ENCODE measurements around the gene GCNT4. TPM values are rescaled to one million over a fixed set of nuclear protein-coding genes. Genes with fewer than 3 reads are reported as not detected.

The GCNT4 gene
- polyA plus RNA-seq, 3 donors, result 0.01 TPM; not detected in 2

GRCh38 chr5:75020016-75020656 is 32.2 kb downstream of the GCNT4 start:
- peaks cover 0 to 1% (median 0%) of the 10 kb centered on the region in 7 donors for H3K9me3 Mint-ChIP-seq
- Histone ChIP-seq H3K4me1 (ENCODE audit: control insufficient read depth in 1 of 2, insufficient read depth in 2 of 2, low read length in 2 of 2) (no peaks in the 10 kb centered on the region), H3K9ac (ENCODE audit: insufficient read depth, low read length, poor library complexity, severe bottlenecking) (no peak overlapping the region), H3K27ac (ENCODE audit: low read depth in 1 of 2, low read length in 2 of 2) (no peak overlapping the region), H2AFZ (ENCODE audit: insufficient read depth, low read depth, low read length, poor library complexity, severe bottlenecking) (no peak overlapping the region), H4K20me1 (ENCODE audit: insufficient read depth, low read length) (no peaks in the 10 kb centered on the region), H3K9me3 (replicated peaks in 1 of 2; ENCODE audit: control insufficient read depth in 1 of 2, insufficient read depth in 1 of 2, low read length in 2 of 2) (no peaks in the 10 kb centered on the region), H3K79me2 (ENCODE audit: insufficient read depth, low read length) (no peaks in the 10 kb centered on the region), H3K36me3 (replicated peaks in 1 of 2; ENCODE audit: control insufficient read depth in 1 of 2, insufficient read depth in 2 of 2, low read length in 2 of 2) (no peaks in the 10 kb centered on the region), H3K4me3 (replicated peaks in 1 of 3; ENCODE audit: low read depth in 2 of 3, low read length in 3 of 3) (no peak overlapping the region), H3K27me3 (ENCODE audit: control insufficient read depth in 2 of 2, insufficient read depth in 2 of 2, low read length in 2 of 2) (no peaks in the 10 kb centered on the region), H3K4me2 (replicated peaks; ENCODE audit: extremely low read depth, low read length, poor library complexity, severe bottlenecking) (no peak overlapping the region)
- no peak overlapping the region for H3K27ac Mint-ChIP-seq
- WGBS (ENCODE audit: insufficient coverage), result 98% methylated on average over 8 of the region's 10 CpGs
- peaks cover 0 to 6% (median 0%) of the 10 kb centered on the region in 3 donors for H3K27me3 Mint-ChIP-seq (ENCODE audit: low read depth in 3 of 3)
- DNase-seq, result no peak
- no peak for TF ChIP-seq CTCF (IDR thresholded peaks at IDR 0.05)
- H3K4me3 Mint-ChIP-seq, result no peak overlapping the region
- no peaks in the 10 kb centered on the region for H3K36me3 Mint-ChIP-seq
- H3K4me1 Mint-ChIP-seq, result peaks cover 8% of the 10 kb centered on the region
- intact Hi-C loops (cut with micrococcal nuclease), result no loop called here

- H3K4me3 Mint-ChIP-seq, result no peak overlapping the region
- 95% methylated on average over 3 of the region's 7 CpGs for WGBS (ENCODE audit: insufficient coverage)
- no peak overlapping the region for H2AFZ ChIP-seq (ENCODE audit: insufficient read depth, low read depth, low read length, poor library complexity, severe bottlenecking)
- H3K4me3 ChIP-seq (replicated peaks in 1 of 3; ENCODE audit: low read depth in 2 of 3, low read length in 3 of 3), result no peak overlapping the region
- H3K9ac ChIP-seq (ENCODE audit: insufficient read depth, low read length, poor library complexity, severe bottlenecking), result no peak overlapping the region
- no peak for DNase-seq
- H3K27ac ChIP-seq (ENCODE audit: low read depth in 1 of 2, low read length in 2 of 2), result no peak overlapping the region
- no peak overlapping the region for H3K4me2 ChIP-seq (replicated peaks; ENCODE audit: extremely low read depth, low read length, poor library complexity, severe bottlenecking)
- H3K9me3 ChIP-seq (replicated peaks in 1 of 2; ENCODE audit: control insufficient read depth in 1 of 2, insufficient read depth in 1 of 2, low read length in 2 of 2), result no peaks in the 10 kb centered on the region
- no peaks in the 10 kb centered on the region for H3K27me3 ChIP-seq (ENCODE audit: control insufficient read depth in 2 of 2, insufficient read depth in 2 of 2, low read length in 2 of 2)
- peaks cover 8% of the 10 kb centered on the region for H3K4me1 Mint-ChIP-seq
- H3K36me3 ChIP-seq (replicated peaks in 1 of 2; ENCODE audit: control insufficient read depth in 1 of 2, insufficient read depth in 2 of 2, low read length in 2 of 2), result no peaks in the 10 kb centered on the region
- no peaks in the 10 kb centered on the region for H4K20me1 ChIP-seq (ENCODE audit: insufficient read depth, low read length)
- no peaks in the 10 kb centered on the region for H3K4me1 ChIP-seq (ENCODE audit: control insufficient read depth in 1 of 2, insufficient read depth in 2 of 2, low read length in 2 of 2)
- no peaks in the 10 kb centered on the region for H3K36me3 Mint-ChIP-seq
- H3K27me3 Mint-ChIP-seq (ENCODE audit: low read depth in 3 of 3), result peaks cover 0 to 6% (median 2%) of the 10 kb centered on the region in 3 donors
- peaks cover 0 to 5% (median 0%) of the 10 kb centered on the region in 7 donors for H3K9me3 Mint-ChIP-seq
- H3K27ac Mint-ChIP-seq, result no peak overlapping the region
- no peaks in the 10 kb centered on the region for H3K79me2 ChIP-seq (ENCODE audit: insufficient read depth, low read length)
- no peak for TF ChIP-seq CTCF (IDR thresholded peaks at IDR 0.05)
- intact Hi-C loops (cut with micrococcal nuclease), result no loop called here
Observed at GRCh38 chr5:75018805-75019587, 33.4 kb downstream of the GCNT4 start.

Data from CD14-positive monocyte (primary cell).